ENCODE measurements around the gene SLC6A6.
A peak's percentile ranks its signal among the peaks of the same experiment; 100 is the strongest.

The SLC6A6 gene

GRCh38 chr3:14402304-14402811, at the start of gene SLC6A6:
Gene SLC6A6 (plus strand): TSS chr3:14402606. CDS start chr3:14443635, 41,029 bp downstream.
- peak; percentile 94 to 95 for DNase-seq

- DNase-seq = no peak
Observed at GRCh38 chr3:14353502-14353901, 48.9 kb upstream of the SLC6A6 start.

GRCh38 chr3:14357463-14357862, 44.9 kb upstream of the SLC6A6 start:
- no peak for DNase-seq

- DNase-seq = no peak
Observed at GRCh38 chr3:14358426-14359211, 43.8 kb upstream of the SLC6A6 start.

GRCh38 chr3:14359348-14359747, 43.1 kb upstream of the SLC6A6 start:
- no peak for DNase-seq

- DNase-seq = no peak
Observed at GRCh38 chr3:14360123-14360881, 42.1 kb upstream of the SLC6A6 start.

GRCh38 chr3:14361068-14361677, 41.2 kb upstream of the SLC6A6 start:
- no peak for DNase-seq

GRCh38 chr3:14362890-14363289, 39.5 kb upstream of the SLC6A6 start:
- no peak for DNase-seq

GRCh38 chr3:14363379-14363778, 39.0 kb upstream of the SLC6A6 start:
- no peak for DNase-seq

GRCh38 chr3:14363991-14364390, 38.4 kb upstream of the SLC6A6 start:
- DNase-seq = no peak

GRCh38 chr3:14364580-14365292, 37.7 kb upstream of the SLC6A6 start:
- DNase-seq = no peak

- no peak for DNase-seq
Observed at GRCh38 chr3:14366248-14366647, 36.2 kb upstream of the SLC6A6 start.

- DNase-seq = no peak
Observed at GRCh38 chr3:14366915-14367823, 35.2 kb upstream of the SLC6A6 start.

- no peak for DNase-seq
Observed at GRCh38 chr3:14368146-14368545, 34.3 kb upstream of the SLC6A6 start.

GRCh38 chr3:14368885-14369284, 33.5 kb upstream of the SLC6A6 start:
- DNase-seq = no peak

- DNase-seq = no peak
Observed at GRCh38 chr3:14369675-14370669, 32.4 kb upstream of the SLC6A6 start.

GRCh38 chr3:14370720-14371572, 31.5 kb upstream of the SLC6A6 start:
- DNase-seq = no peak

GRCh38 chr3:14371573-14372474, 30.6 kb upstream of the SLC6A6 start:
- peak; percentile 94 to 97 for DNase-seq

Data from AML-193 (cell line).